IMR-90 (cell line): Measurements from ENCODE around the gene RLN3. TPM values are rescaled to one million over a fixed set of nuclear protein-coding genes. Genes with fewer than 3 reads are reported as not detected.

Experiments used
- ATAC-seq: fragments of 200-7000 bp; cut with Tn5 transposase; 2 replicates; pipeline ENCODE4 v1.9.1; 2020; ENCODE audit warnings: low read depth, mild to moderate bottlenecking, moderate library complexity
- BruUV-seq: library from RNA; stranded (reverse); fragments of 400-500 nt; replicated peaks from 2 replicates; lab custom pipeline; 2021; lab: Mats Ljungman, UMichigan
- CTCF ChIA-PET: fragments of 300-600 bp; formaldehyde crosslinking; extraction: SDS; loops from one replicate; lab custom pipeline; 2021; ENCODE audit warnings: antibody characterized with exemption; lab: Yijun Ruan, JAX
- POLR2A ChIA-PET: fragments of 300-600 bp; sonication (Branson Sonifier 250); formaldehyde crosslinking; loops from one replicate; lab custom pipeline; 2022; ENCODE audit warnings: antibody characterized with exemption; ENCODE audit not compliant: unreplicated experiment; lab: Charles Lee
- DNase-seq: peaks from one replicate; pipeline ENCODE4 v3.0.0; 2013
- H2AFZ ChIP-seq: replicated peaks from 2 replicates; pipeline ENCODE3; 2013; ENCODE audit warnings: low read length, mild to moderate bottlenecking; ENCODE audit not compliant: poor library complexity
- H2AK5ac ChIP-seq: 2 replicates; pipeline ENCODE4 v1.6.1; 2013; ENCODE audit warnings: low read depth, low read length, inconsistent platforms
- H2AK9ac ChIP-seq: replicated peaks from 2 replicates; pipeline ENCODE3; 2013; ENCODE audit warnings: mild to moderate bottlenecking, low read depth, low read length, moderate library complexity; ENCODE audit not compliant: poor library complexity
- H2BK120ac ChIP-seq: 2 replicates; pipeline ENCODE4 v1.6.1; 2013; ENCODE audit warnings: low read depth, low read length, inconsistent platforms
- H2BK15ac ChIP-seq: 3 replicates; pipeline ENCODE4 v1.6.1; 2013; ENCODE audit warnings: low read depth, low read length, inconsistent platforms
- H2BK20ac ChIP-seq: 2 replicates; pipeline ENCODE4 v1.6.1; 2013; ENCODE audit warnings: low read depth, mild to moderate bottlenecking, inconsistent platforms, low read length, moderate library complexity
- H2BK5ac ChIP-seq: 2 replicates; pipeline ENCODE4 v1.6.1; 2013; ENCODE audit warnings: mild to moderate bottlenecking, low read depth, low read length, inconsistent platforms; ENCODE audit not compliant: poor library complexity, severe bottlenecking
- H3K14ac ChIP-seq: replicated peaks from 2 replicates; pipeline ENCODE4 v1.6.1; 2013; ENCODE audit warnings: low read depth, low read length, inconsistent platforms
- H3K18ac ChIP-seq: 2 replicates; pipeline ENCODE4 v1.6.1; 2013; ENCODE audit warnings: low read depth, low read length, control low read depth
- H3K23ac ChIP-seq: 2 replicates; pipeline ENCODE4 v1.6.1; 2013; ENCODE audit warnings: low read depth, low read length, inconsistent platforms
- H3K27ac ChIP-seq: 2 replicates; pipeline ENCODE4 v1.5.1; 2013; ENCODE audit warnings: mild to moderate bottlenecking, control low read depth, low read length; ENCODE audit not compliant: insufficient read depth
- H3K27me3 ChIP-seq: 2 replicates; pipeline ENCODE4 v1.6.1; 2013; ENCODE audit warnings: low read length; ENCODE audit not compliant: control insufficient read depth, insufficient read depth
- H3K36me3 ChIP-seq: 2 replicates; pipeline ENCODE4 v1.6.1; 2013; ENCODE audit warnings: low read length, mixed read lengths; ENCODE audit not compliant: control insufficient read depth, insufficient read depth
- H3K4ac ChIP-seq: 2 replicates; pipeline ENCODE4 v1.6.1; 2013; ENCODE audit warnings: low read depth, low read length, inconsistent platforms
- H3K4me1 ChIP-seq: 2 replicates; pipeline ENCODE4 v1.6.1; 2013; ENCODE audit warnings: low read length, mixed read lengths; ENCODE audit not compliant: control insufficient read depth, insufficient read depth
- H3K4me2 ChIP-seq: 2 replicates; pipeline ENCODE4 v1.6.1; 2013; ENCODE audit warnings: low read depth, mild to moderate bottlenecking, control low read depth, low read length, moderate library complexity
- H3K4me3 ChIP-seq: 2 replicates; pipeline ENCODE4 v1.5.1; 2013; ENCODE audit warnings: low read depth, mild to moderate bottlenecking, control low read depth, low read length, moderate library complexity; ENCODE audit not compliant: insufficient read depth
- H3K56ac ChIP-seq: 2 replicates; pipeline ENCODE4 v1.6.1; 2013; ENCODE audit warnings: low read length, inconsistent platforms; ENCODE audit not compliant: insufficient read depth; ENCODE audit errors: extremely low read depth
- H3K79me1 ChIP-seq, 2 experiments: 2 replicates each; pipeline ENCODE4 v1.6.1; 2013; ENCODE audit warnings: low read length in 2 of 2, inconsistent platforms in 1 of 2, low read depth in 1 of 2
- H3K9ac ChIP-seq: 2 replicates; pipeline ENCODE4 v1.6.1; 2013; ENCODE audit warnings: low read depth, low read length, control low read depth
- H3K9me1 ChIP-seq: 2 replicates; pipeline ENCODE4 v1.6.1; 2013; ENCODE audit warnings: low read length, inconsistent platforms; ENCODE audit not compliant: insufficient read depth
- H3K9me3 ChIP-seq: 2 replicates; pipeline ENCODE4 v1.6.1; 2013; ENCODE audit warnings: low read length; ENCODE audit not compliant: control insufficient read depth, insufficient read depth
- H4K20me1 ChIP-seq: 2 replicates; pipeline ENCODE4 v1.6.1; 2013; ENCODE audit warnings: low read length, inconsistent platforms; ENCODE audit not compliant: insufficient read depth
- H4K5ac ChIP-seq: 2 replicates; pipeline ENCODE4 v1.6.1; 2013; ENCODE audit warnings: mild to moderate bottlenecking, low read depth, low read length, control low read depth
- H4K8ac ChIP-seq, 2 experiments: 2 replicates each; pipeline ENCODE4 v1.6.1; 2013; ENCODE audit warnings: low read depth in 2 of 2, low read length in 2 of 2, control low read depth in 1 of 2, inconsistent platforms in 1 of 2
- H4K91ac ChIP-seq: 2 replicates; pipeline ENCODE4 v1.6.1; 2013; ENCODE audit warnings: low read depth, low read length, inconsistent platforms; ENCODE audit not compliant: insufficient read depth
- CEBPB ChIP-seq: IDR thresholded peaks from 2 replicates; pipeline ENCODE4 v1.6.1; 2012; ENCODE audit warnings: low read depth, low read length, improper control_type of control experiment
- RFX5 ChIP-seq: IDR thresholded peaks from 2 replicates; pipeline ENCODE4 v1.8.0; 2012; ENCODE audit warnings: low read depth, mild to moderate bottlenecking, low read length, moderate library complexity
- USF2 ChIP-seq: fragments of 150-350 bp; IDR thresholded peaks from 2 replicates; pipeline ENCODE4 v1.6.1; 2017; ENCODE audit warnings: mild to moderate bottlenecking, antibody characterized with exemption, low read length, low read depth
- WGBS, 2 experiments: methylation state at CpG; one replicate each; pipeline versions ENCODE4 v1.1.5 to v1.1.7; 2013; ENCODE audit warnings: missing lambda C conversion rate in 2 of 2; ENCODE audit not compliant: insufficient read length in 1 of 2; ENCODE audit errors: extremely low coverage in 2 of 2; 5-methylcytosine and 5-hydroxymethylcytosine counted together
- dilution Hi-C: fragments of 300-500 bp; cut with HindIII; formaldehyde crosslinking; loops from one replicate; pipeline ENCODE4 v1.14.3; 2018; ENCODE audit warnings: low sequenced_read_pairs; ENCODE audit not compliant: unreplicated experiment
- in situ Hi-C: fragments of 300-500 bp; cut with MboI; formaldehyde crosslinking; loops from 3 replicates; pipeline ENCODE4 v1.14.3; 2019; ENCODE audit warnings: low sequenced_read_pairs, inconsistent platforms, mixed read lengths
- intact Hi-C: fragments of 100-400 bp; cut with micrococcal nuclease; formaldehyde crosslinking; loops from 2 replicates; pipeline ENCODE4 v1.10.0; 2022
- polyA plus RNA-seq, 3 experiments: library from polyadenylated mRNA; depleted of rRNA; stranded (reverse); fragments of >200 nt; gene quantifications; 2 replicates each; pipeline ENCODE4 v1.2.3, GENCODE V29; 2012; ENCODE audit warnings: low replicate concordance in 1 of 3
- total RNA-seq: library from RNA; depleted of rRNA; stranded (reverse); fragments of >200 nt; gene quantifications from 2 replicates; pipeline ENCODE4 v1.2.3, GENCODE V29; 2012
- TF ChIP-seq, protein P1 (sequence below): conservative IDR thresholded peaks from 2 replicates; pipeline ENCODE4 v1.5.1; 2012; ENCODE audit warnings: mild to moderate bottlenecking, low read depth, low read length, improper control_type of control experiment

Gene RLN3
- total and polyA plus RNA-seq, 2 of the 4 experiments (the other 2 are of a cell fraction): not detected

DNA sequence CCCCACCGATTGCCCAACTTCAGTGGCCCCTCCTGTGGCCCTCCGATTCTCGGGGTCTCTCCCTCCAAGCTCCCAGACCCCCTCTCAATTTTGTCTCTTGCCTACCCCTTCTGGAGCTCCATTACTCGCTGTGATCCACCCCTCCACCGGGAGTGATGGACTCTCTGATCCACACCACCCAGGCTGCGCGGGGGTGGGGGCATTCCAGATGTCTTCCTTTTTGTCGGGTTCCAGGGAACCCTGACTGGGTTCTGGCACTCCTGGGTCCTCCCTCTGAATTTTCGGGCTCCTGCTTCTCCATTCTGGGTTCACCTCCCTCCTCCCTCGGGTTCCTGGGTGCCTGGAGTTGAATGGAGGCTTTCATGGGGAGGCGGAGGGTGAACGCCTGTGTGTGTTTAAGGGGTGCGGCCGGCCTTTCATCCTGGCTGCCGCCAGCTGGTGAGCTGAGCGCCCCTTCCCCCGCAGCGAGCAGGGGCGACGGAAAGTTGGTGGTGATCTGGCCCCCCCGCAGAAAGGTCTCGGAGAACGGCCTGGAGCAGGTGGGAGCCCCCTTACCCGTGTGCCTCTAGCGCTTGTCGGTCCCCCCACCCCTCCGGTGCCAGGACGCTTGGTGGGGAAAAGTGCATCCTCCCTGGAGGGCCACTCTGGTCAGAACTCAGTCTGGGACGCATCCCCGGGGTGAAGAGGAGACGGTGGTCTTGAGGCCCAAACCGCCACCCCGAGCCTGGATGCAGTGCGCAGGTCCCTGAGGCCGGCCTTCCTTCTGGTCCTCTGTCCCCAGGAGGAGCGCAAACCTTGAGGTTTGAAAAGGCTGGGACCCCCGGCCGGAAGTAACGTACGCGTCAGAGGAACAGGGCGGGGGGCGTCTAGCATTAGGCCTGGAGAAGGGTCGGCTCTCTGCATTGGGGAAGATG, 46.2 kb downstream of the RLN3 start:
- peaks cover 0 to 14% of the 10 kb centered on the region in 2 experiments; a peak in 1 of 4 replicates for H3K79me1 ChIP-seq
- CTCF ChIA-PET: interaction anchor here (0.6 kb wide), 1 partner anchor 274 kb away, joined by 3 read pairs; no protein-coding TSS in a partner anchor
- H3K9me3 ChIP-seq: no peaks in the 10 kb centered on the region
- peak overlapping the region; percentile 57 for H3K9ac ChIP-seq
- H3K4me3 ChIP-seq: peak overlapping the region; percentile 61
- H4K5ac ChIP-seq: no peak overlapping the region; the same call in 1 of the 2 replicates
- H3K9me1 ChIP-seq: no peaks in the 10 kb centered on the region
- H2BK5ac ChIP-seq: peak overlapping the region; percentile 1
- H3K4me1 ChIP-seq: peaks cover 10% of the 10 kb centered on the region
- H3K14ac ChIP-seq: peak overlapping the region; percentile 76; the same call in 1 of the 2 replicates
- no peaks in the 10 kb centered on the region; the same call in 1 of the 2 replicates for H3K27me3 ChIP-seq
- peak overlapping the region; percentile 43 for H3K4ac ChIP-seq
- in situ Hi-C loops (loop anchor here (5.0 kb wide), 1 partner anchor 192 kb away; no protein-coding TSS in a partner anchor), intact Hi-C loops (loop anchor here (2.0 kb wide), 1 partner anchor 477 kb away; no protein-coding TSS in a partner anchor), dilution Hi-C loops (no loop called here)
- WGBS, 2 experiments: 13% methylated on average over 14 of the region's 44 CpGs; no CpG with 5 or more reads in 1 of the 2 experiments
- DNase-seq: peak; percentile 25
- H3K23ac ChIP-seq: peak overlapping the region; percentile 59
- H2AK9ac ChIP-seq: peak overlapping the region; percentile 85
- no peak overlapping the region for H3K18ac ChIP-seq
- H2AFZ ChIP-seq: peak overlapping the region; percentile 96
- H4K91ac ChIP-seq: no peak overlapping the region; the same call in 1 of the 2 replicates
- no peaks in the 10 kb centered on the region for H3K36me3 ChIP-seq
- peak overlapping the region; percentile 41 for H3K56ac ChIP-seq
- 0 out of 2 replicates have a peak overlapping the region, but pooled peaks have one; percentile 15 for H2BK120ac ChIP-seq
- peak overlapping the region; percentile 13; the same call in 1 of the 2 replicates for H3K27ac ChIP-seq
- H3K4me2 ChIP-seq: peak overlapping the region; percentile 88
- POLR2A ChIA-PET: no interaction called here
- no peak overlapping the region; the same call in 1 of the 2 replicates for H2AK5ac ChIP-seq
- BruUV-seq: no TSS peak
- ATAC-seq: peak; percentile 16
- H2BK20ac ChIP-seq: no peak overlapping the region
- TF ChIP-seq CEBPB (no peak), RFX5 (no peak), USF2 (no peak)
- TF ChIP-seq, protein P1, sequence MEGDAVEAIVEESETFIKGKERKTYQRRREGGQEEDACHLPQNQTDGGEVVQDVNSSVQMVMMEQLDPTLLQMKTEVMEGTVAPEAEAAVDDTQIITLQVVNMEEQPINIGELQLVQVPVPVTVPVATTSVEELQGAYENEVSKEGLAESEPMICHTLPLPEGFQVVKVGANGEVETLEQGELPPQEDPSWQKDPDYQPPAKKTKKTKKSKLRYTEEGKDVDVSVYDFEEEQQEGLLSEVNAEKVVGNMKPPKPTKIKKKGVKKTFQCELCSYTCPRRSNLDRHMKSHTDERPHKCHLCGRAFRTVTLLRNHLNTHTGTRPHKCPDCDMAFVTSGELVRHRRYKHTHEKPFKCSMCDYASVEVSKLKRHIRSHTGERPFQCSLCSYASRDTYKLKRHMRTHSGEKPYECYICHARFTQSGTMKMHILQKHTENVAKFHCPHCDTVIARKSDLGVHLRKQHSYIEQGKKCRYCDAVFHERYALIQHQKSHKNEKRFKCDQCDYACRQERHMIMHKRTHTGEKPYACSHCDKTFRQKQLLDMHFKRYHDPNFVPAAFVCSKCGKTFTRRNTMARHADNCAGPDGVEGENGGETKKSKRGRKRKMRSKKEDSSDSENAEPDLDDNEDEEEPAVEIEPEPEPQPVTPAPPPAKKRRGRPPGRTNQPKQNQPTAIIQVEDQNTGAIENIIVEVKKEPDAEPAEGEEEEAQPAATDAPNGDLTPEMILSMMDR: no peak
- H4K20me1 ChIP-seq: no peaks in the 10 kb centered on the region
- H4K8ac ChIP-seq: peak overlapping the region; percentile 36 to 78; a peak in 3 of 4 replicates
- no peak overlapping the region for H2BK15ac ChIP-seq
